GM10266 (cell line): Measurements from ENCODE around the gene HSD11B1.

Experiments
- DNase-seq: peaks from one replicate; pipeline ENCODE4 v3.0.0; 2012; ENCODE audit errors: extremely low spot score
- CTCF ChIP-seq: IDR thresholded peaks from 2 replicates; pipeline ENCODE4 v1.5.1; 2012; ENCODE audit warnings: mild to moderate bottlenecking, low read depth; ENCODE audit not compliant: control insufficient read depth, insufficient read depth; ENCODE audit errors: missing control alignments

HSD11B1 gene

DNA sequence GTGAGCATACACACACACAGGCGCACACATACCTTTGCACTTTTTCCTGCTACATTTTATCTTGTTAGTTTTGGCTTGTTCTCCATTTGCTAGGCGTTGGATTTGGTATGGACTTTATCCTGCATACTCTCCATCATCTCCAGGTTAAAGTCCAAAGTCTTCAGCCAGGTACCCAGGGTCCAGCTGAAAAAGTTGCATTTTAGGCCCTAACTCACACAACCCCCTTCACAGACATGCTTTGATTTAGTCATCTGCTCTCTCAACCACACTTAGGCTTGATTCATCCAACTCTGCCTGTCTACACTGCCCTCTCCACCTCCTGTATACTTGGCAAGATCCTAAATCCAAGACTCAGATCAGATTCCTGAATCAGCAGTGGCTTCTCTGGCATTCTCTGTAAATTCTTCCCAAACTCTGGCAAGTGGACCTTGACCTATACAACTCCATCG lies 41.7 kb upstream of the HSD11B1 start:
- no peak for DNase-seq
- TF ChIP-seq CTCF, result no peak

- no peak for DNase-seq
- TF ChIP-seq CTCF, result no peak
Observed at GRCh38 chr1:209667103-209667502, 37.5 kb upstream of the HSD11B1 start.

- no peak for DNase-seq
- peak; percentile 12 for TF ChIP-seq CTCF
Observed at GRCh38 chr1:209667708-209668107, 36.9 kb upstream of the HSD11B1 start.

GRCh38 chr1:209670441-209671082 lies 34.1 kb upstream of the HSD11B1 start:
- no peak for TF ChIP-seq CTCF
- no peak for DNase-seq

GRCh38 chr1:209672705-209673630 lies 31.7 kb upstream of the HSD11B1 start:
- no peak for TF ChIP-seq CTCF
- DNase-seq, result peak; percentile 78

DNA sequence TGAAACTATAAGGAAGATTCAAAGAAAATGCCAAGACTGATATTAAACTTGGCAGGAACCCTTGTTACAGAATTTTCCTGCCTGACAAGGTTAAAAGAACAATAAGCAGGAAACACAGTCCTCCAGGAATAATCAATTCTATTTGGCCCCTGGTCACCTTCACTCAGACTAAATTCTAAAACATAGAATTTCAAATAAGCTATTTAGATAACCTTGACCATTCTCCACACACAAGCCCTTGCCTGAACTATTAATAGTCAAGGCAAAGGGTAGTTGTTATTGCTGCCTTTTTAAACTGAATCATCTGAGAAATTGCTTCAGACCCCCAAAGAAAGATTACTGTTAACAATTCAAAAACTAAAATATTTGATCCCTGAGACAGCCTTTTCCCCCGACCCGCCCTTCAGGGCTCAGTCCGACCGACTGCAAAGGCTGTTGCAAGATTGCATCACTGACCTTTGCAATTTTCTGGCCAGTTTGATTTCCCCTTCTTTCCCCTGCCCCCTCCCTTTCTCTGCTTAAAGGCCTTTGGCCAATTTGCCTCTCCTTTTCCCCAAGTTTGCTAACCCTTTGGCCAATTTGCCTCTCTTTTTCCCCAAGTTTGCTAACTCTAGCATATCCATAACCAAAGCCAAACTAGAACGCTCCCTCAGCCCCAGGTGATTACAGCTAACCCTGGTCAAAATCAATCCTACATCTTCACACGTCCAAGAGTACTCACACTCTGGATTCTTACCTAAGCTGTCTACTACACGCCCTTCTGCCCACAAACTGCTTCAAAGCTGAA lies 30.8 kb upstream of the HSD11B1 start:
- no peak for DNase-seq
- no peak for TF ChIP-seq CTCF
